ENCODE measurements around the gene CHRNA5. TPM values are rescaled to one million over a fixed set of nuclear protein-coding genes. Genes with fewer than 3 reads are reported as not detected.
"Not testable (repeated sequence)": the region's sequence is repeated elsewhere in the genome, so short reads cannot be mapped to it uniquely, and the experiment has no call there.

The CHRNA5 gene
- polyA plus RNA-seq, 1 donor from 2014 or later = 6.8 TPM

DNA sequence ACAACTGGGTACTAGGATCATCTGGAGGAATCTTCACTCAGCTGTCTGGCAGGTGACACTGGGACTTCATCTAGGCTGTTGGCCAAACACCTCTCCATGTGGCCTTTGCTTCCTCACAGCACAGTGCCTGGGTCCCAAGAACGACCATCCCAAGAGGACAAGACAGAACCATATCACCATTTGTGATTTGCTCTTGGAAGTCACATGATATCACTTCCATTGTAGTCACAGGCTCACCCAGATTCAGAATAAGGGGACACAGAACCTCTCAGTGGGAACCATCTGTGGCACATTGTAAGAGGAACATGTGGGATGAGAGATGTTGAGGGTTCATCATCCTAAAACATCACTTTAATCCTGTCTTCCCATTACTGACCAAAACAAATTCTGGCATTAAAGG, 27.0 kb upstream of the CHRNA5 start:
- H3K9me2 ChIP-seq (ENCODE audit: insufficient read depth, low read length) = no peaks in the 10 kb centered on the region
- H4K20me1 ChIP-seq (ENCODE audit: insufficient read depth) = no peaks in the 10 kb centered on the region
- no peaks in the 10 kb centered on the region for H3K9me3 ChIP-seq (ENCODE audit: low read length)
- H3K27ac ChIP-seq (ENCODE audit: low read length) = no peak overlapping the region
- no peaks in the 10 kb centered on the region for H3K27me3 ChIP-seq (ENCODE audit: insufficient read depth, low read depth, low read length)
- no peaks in the 10 kb centered on the region for H3F3A ChIP-seq (ENCODE audit: insufficient read depth, low read length, poor library complexity, severe bottlenecking)
- no peak overlapping the region for H3K9ac ChIP-seq (ENCODE audit: low read length)
- H3K79me2 ChIP-seq (replicated peaks; ENCODE audit: insufficient read depth, low read length) = peaks cover 23% of the 10 kb centered on the region
- TF ChIP-seq EZH2 (IDR thresholded peaks at IDR 0.05; ENCODE audit: borderline replicate concordance, insufficient read depth, low read length, poor library complexity, severe bottlenecking) (no peak), MXI1 (conservative IDR thresholded peaks at IDR 0.05; ENCODE audit: poor library complexity, severe bottlenecking) (no peak), POLR2AphosphoS5 (IDR thresholded peaks at IDR 0.05) (no peak), EP300 (conservative IDR thresholded peaks at IDR 0.05; ENCODE audit: poor library complexity, severe bottlenecking) (no peak), TAF1 (IDR thresholded peaks at IDR 0.05; ENCODE audit: low read depth) (no peak), RAD21 (conservative IDR thresholded peaks at IDR 0.05) (no peak), SMC3 (conservative IDR thresholded peaks at IDR 0.05; ENCODE audit: poor library complexity) (no peak)
- TF ChIP-seq, protein P1, sequence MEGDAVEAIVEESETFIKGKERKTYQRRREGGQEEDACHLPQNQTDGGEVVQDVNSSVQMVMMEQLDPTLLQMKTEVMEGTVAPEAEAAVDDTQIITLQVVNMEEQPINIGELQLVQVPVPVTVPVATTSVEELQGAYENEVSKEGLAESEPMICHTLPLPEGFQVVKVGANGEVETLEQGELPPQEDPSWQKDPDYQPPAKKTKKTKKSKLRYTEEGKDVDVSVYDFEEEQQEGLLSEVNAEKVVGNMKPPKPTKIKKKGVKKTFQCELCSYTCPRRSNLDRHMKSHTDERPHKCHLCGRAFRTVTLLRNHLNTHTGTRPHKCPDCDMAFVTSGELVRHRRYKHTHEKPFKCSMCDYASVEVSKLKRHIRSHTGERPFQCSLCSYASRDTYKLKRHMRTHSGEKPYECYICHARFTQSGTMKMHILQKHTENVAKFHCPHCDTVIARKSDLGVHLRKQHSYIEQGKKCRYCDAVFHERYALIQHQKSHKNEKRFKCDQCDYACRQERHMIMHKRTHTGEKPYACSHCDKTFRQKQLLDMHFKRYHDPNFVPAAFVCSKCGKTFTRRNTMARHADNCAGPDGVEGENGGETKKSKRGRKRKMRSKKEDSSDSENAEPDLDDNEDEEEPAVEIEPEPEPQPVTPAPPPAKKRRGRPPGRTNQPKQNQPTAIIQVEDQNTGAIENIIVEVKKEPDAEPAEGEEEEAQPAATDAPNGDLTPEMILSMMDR (IDR thresholded peaks at IDR 0.05; ENCODE audit: poor library complexity, severe bottlenecking) = no peak
- TF ChIP-seq, protein P2, sequence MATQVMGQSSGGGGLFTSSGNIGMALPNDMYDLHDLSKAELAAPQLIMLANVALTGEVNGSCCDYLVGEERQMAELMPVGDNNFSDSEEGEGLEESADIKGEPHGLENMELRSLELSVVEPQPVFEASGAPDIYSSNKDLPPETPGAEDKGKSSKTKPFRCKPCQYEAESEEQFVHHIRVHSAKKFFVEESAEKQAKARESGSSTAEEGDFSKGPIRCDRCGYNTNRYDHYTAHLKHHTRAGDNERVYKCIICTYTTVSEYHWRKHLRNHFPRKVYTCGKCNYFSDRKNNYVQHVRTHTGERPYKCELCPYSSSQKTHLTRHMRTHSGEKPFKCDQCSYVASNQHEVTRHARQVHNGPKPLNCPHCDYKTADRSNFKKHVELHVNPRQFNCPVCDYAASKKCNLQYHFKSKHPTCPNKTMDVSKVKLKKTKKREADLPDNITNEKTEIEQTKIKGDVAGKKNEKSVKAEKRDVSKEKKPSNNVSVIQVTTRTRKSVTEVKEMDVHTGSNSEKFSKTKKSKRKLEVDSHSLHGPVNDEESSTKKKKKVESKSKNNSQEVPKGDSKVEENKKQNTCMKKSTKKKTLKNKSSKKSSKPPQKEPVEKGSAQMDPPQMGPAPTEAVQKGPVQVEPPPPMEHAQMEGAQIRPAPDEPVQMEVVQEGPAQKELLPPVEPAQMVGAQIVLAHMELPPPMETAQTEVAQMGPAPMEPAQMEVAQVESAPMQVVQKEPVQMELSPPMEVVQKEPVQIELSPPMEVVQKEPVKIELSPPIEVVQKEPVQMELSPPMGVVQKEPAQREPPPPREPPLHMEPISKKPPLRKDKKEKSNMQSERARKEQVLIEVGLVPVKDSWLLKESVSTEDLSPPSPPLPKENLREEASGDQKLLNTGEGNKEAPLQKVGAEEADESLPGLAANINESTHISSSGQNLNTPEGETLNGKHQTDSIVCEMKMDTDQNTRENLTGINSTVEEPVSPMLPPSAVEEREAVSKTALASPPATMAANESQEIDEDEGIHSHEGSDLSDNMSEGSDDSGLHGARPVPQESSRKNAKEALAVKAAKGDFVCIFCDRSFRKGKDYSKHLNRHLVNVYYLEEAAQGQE (IDR thresholded peaks at IDR 0.05; ENCODE audit: borderline replicate concordance) = no peak
- H2AFZ ChIP-seq (ENCODE audit: low read depth, low read length) = no peak overlapping the region
- no peak overlapping the region for H3K4me3 ChIP-seq (ENCODE audit: low read length)
- H3K4me2 ChIP-seq (ENCODE audit: low read length) = no peak overlapping the region
- H3K36me3 ChIP-seq (ENCODE audit: insufficient read depth, low read length) = no peaks in the 10 kb centered on the region

GRCh38 chr15:78539464-78540140, 25.7 kb upstream of the CHRNA5 start:
- H3F3A ChIP-seq (ENCODE audit: insufficient read depth, low read length, poor library complexity, severe bottlenecking); H4K20me1 ChIP-seq (ENCODE audit: insufficient read depth); H3K9me2 ChIP-seq (ENCODE audit: insufficient read depth, low read length); H3K9me3 ChIP-seq (ENCODE audit: low read length); H3K36me3 ChIP-seq (ENCODE audit: insufficient read depth, low read length); H3K27me3 ChIP-seq (ENCODE audit: insufficient read depth, low read depth, low read length): not testable (repeated sequence)
- Histone ChIP-seq H3K79me2 (replicated peaks; ENCODE audit: insufficient read depth, low read length) (peaks cover 23% of the 10 kb centered on the region), H3K4me3 (ENCODE audit: low read length) (peak overlapping the region; percentile 94), H3K9ac (ENCODE audit: low read length) (peak overlapping the region; percentile 93), H2AFZ (ENCODE audit: low read depth, low read length) (peak overlapping the region; percentile 93), H3K4me2 (ENCODE audit: low read length) (peak overlapping the region; percentile 79), H3K27ac (ENCODE audit: low read length) (peak overlapping the region; percentile 91)
